Measurements from ENCODE around the gene MSI2. TPM values are rescaled to one million over a fixed set of nuclear protein-coding genes. Genes with fewer than 3 reads are reported as not detected.
A peak's percentile ranks its signal among the peaks of the same experiment; 100 is the strongest.

MSI2 gene
- total RNA-seq, 1 experiment from 2014 or later = 61.2 TPM

- DNase-seq (ENCODE audit: low spot score) = no peak
Measured at GRCh38 chr17:57365420-57365819, 109.1 kb downstream of the MSI2 start.

- no peak for DNase-seq (ENCODE audit: low spot score)
Measured at GRCh38 chr17:57366177-57366557, 109.8 kb downstream of the MSI2 start.

GRCh38 chr17:57366558-57367351 lies 110.4 kb downstream of the MSI2 start:
- no peak for DNase-seq (ENCODE audit: low spot score)

GRCh38 chr17:57368637-57369336 lies 112.5 kb downstream of the MSI2 start:
- DNase-seq (ENCODE audit: low spot score) = no peak

- DNase-seq (ENCODE audit: low spot score) = no peak
Measured at GRCh38 chr17:57369509-57369945, 113.2 kb downstream of the MSI2 start.

GRCh38 chr17:57370037-57370581 lies 113.8 kb downstream of the MSI2 start:
- DNase-seq (ENCODE audit: low spot score) = peak; percentile 58

- no peak for DNase-seq (ENCODE audit: low spot score)
Measured at GRCh38 chr17:57370619-57371018, 114.3 kb downstream of the MSI2 start.

GRCh38 chr17:57372156-57372555 lies 115.8 kb downstream of the MSI2 start:
- DNase-seq (ENCODE audit: low spot score) = peak; percentile 64

- DNase-seq (ENCODE audit: low spot score) = no peak
Measured at GRCh38 chr17:57373048-57373447, 116.7 kb downstream of the MSI2 start.

GRCh38 chr17:57373756-57374155 lies 117.4 kb downstream of the MSI2 start:
- no peak for DNase-seq (ENCODE audit: low spot score)

- DNase-seq (ENCODE audit: low spot score) = no peak
Measured at GRCh38 chr17:57375040-57375769, 118.9 kb downstream of the MSI2 start.

GRCh38 chr17:57375770-57376225 lies 119.5 kb downstream of the MSI2 start:
- peak; percentile 56 for DNase-seq (ENCODE audit: low spot score)

GRCh38 chr17:57377094-57377493 lies 120.8 kb downstream of the MSI2 start:
- no peak for DNase-seq (ENCODE audit: low spot score)

GRCh38 chr17:57379237-57379894 lies 123.0 kb downstream of the MSI2 start:
- DNase-seq (ENCODE audit: low spot score) = peak; percentile 27

GRCh38 chr17:57379895-57380434 lies 123.6 kb downstream of the MSI2 start:
- no peak for DNase-seq (ENCODE audit: low spot score)

- DNase-seq (ENCODE audit: low spot score) = no peak
Measured at GRCh38 chr17:57381498-57381897, 125.2 kb downstream of the MSI2 start.

- DNase-seq (ENCODE audit: low spot score) = no peak
Measured at GRCh38 chr17:57384219-57384618, 127.9 kb downstream of the MSI2 start.

GRCh38 chr17:57385975-57386374 lies 129.7 kb downstream of the MSI2 start:
- DNase-seq (ENCODE audit: low spot score) = no peak

- no peak for DNase-seq (ENCODE audit: low spot score)
Measured at GRCh38 chr17:57387575-57387974, 131.3 kb downstream of the MSI2 start.

- no peak for DNase-seq (ENCODE audit: low spot score)
Measured at GRCh38 chr17:57388131-57388725, 131.9 kb downstream of the MSI2 start.

- no peak for DNase-seq (ENCODE audit: low spot score)
Measured at GRCh38 chr17:57389473-57389872, 133.2 kb downstream of the MSI2 start.
